H1 (cell line): ENCODE measurements around the gene NUDT1. TPM values are rescaled to one million over a fixed set of nuclear protein-coding genes. Genes with fewer than 3 reads are reported as not detected.

Experiments
- CTCF ChIA-PET: fragments of 300-600 bp; sonication (Branson Sonifier 250); formaldehyde crosslinking; loops from one replicate; lab custom pipeline; 2021; ENCODE audit not compliant: partially characterized antibody; lab: Charles Lee
- POLR2A ChIA-PET: fragments of 300-600 bp; sonication (Branson Sonifier 250); formaldehyde crosslinking; loops from one replicate; lab custom pipeline; 2021; ENCODE audit warnings: inconsistent platforms; ENCODE audit not compliant: partially characterized antibody; lab: Charles Lee
- DNase-seq, 2 experiments: peaks; one replicate each; pipeline versions ENCODE4 v3.0.0 to v3.0.0-alpha.2; 2010 to 2022; ENCODE audit warnings: low spot score in 2 of 2, low read depth in 1 of 2, mixed read lengths in 1 of 2
- FAIRE-seq: peaks from 2 replicates; lab custom pipeline; 2011; peaks lifted over from hg19 to GRCh38; lab: Jason Lieb, UNC
- H2AFZ ChIP-seq: 2 replicates; pipeline ENCODE4 v1.8.1; 2012; ENCODE audit warnings: low read length, inconsistent platforms
- H2AK5ac ChIP-seq: 2 replicates; pipeline ENCODE4 v1.6.1; 2013; ENCODE audit warnings: low read depth, low read length
- H2BK120ac ChIP-seq: replicated peaks from 2 replicates; pipeline ENCODE3; 2013; ENCODE audit warnings: low read depth, low read length, inconsistent platforms
- H2BK12ac ChIP-seq: 2 replicates; pipeline ENCODE4 v1.6.1; 2013; ENCODE audit warnings: low read depth, low read length
- H2BK15ac ChIP-seq: 2 replicates; pipeline ENCODE4 v1.6.1; 2013; ENCODE audit warnings: low read length
- H2BK20ac ChIP-seq: 2 replicates; pipeline ENCODE4 v1.6.1; 2013; ENCODE audit warnings: low read length
- H2BK5ac ChIP-seq: 2 replicates; pipeline ENCODE4 v1.6.1; 2013; ENCODE audit warnings: low read depth, low read length
- H3K14ac ChIP-seq: 2 replicates; pipeline ENCODE4 v1.6.1; 2013; ENCODE audit warnings: inconsistent platforms; ENCODE audit not compliant: insufficient read length
- H3K18ac ChIP-seq: 2 replicates; pipeline ENCODE4 v1.6.1; 2013; ENCODE audit warnings: low read length; ENCODE audit errors: extremely low read depth
- H3K23ac ChIP-seq: 2 replicates; pipeline ENCODE4 v1.6.1; 2013; ENCODE audit warnings: inconsistent platforms; ENCODE audit not compliant: insufficient read length
- H3K23me2 ChIP-seq: 2 replicates; pipeline ENCODE4 v1.6.1; 2013; ENCODE audit warnings: low read depth, low read length
- H3K27ac ChIP-seq: 2 replicates; pipeline ENCODE4 v1.6.1; 2011; ENCODE audit warnings: low read depth, low read length, inconsistent platforms
- H3K27me3 ChIP-seq, 4 experiments: replicated peaks in 1 of 4; 1 replicate in 1 of 4; 2 replicates in 3 of 4; pipeline versions ENCODE4 v1.6.1 to v1.8.1; 2011 to 2013; ENCODE audit warnings: low read length in 3 of 4, mild to moderate bottlenecking in 3 of 4, inconsistent platforms in 2 of 4, mixed read lengths in 2 of 4, moderate library complexity in 1 of 4; ENCODE audit not compliant: control insufficient read depth in 3 of 4, insufficient read depth in 3 of 4; ENCODE audit errors: extremely low read depth in 1 of 4
- H3K36me3 ChIP-seq, 4 experiments: 2 replicates each; pipeline versions ENCODE4 v1.6.1 to v1.8.1; 2011 to 2013; ENCODE audit warnings: mild to moderate bottlenecking in 4 of 4, low read length in 3 of 4, moderate library complexity in 2 of 4, control low read depth in 1 of 4, inconsistent platforms in 1 of 4; ENCODE audit not compliant: insufficient read depth in 4 of 4, control insufficient read depth in 2 of 4
- H3K4ac ChIP-seq: replicated peaks from 2 replicates; pipeline ENCODE3; 2013; ENCODE audit warnings: low read length, low read depth, mixed read lengths, inconsistent platforms; ENCODE audit not compliant: insufficient read length
- H3K4me1 ChIP-seq, 4 experiments: replicated peaks in 1 of 4; 1 replicate in 1 of 4; 2 replicates in 3 of 4; pipeline versions ENCODE4 v1.6.1 to v1.8.1; 2011 to 2013; ENCODE audit warnings: low read length in 3 of 4, inconsistent platforms in 2 of 4, mixed read lengths in 1 of 4; ENCODE audit not compliant: insufficient read depth in 4 of 4, control insufficient read depth in 3 of 4
- H3K4me2 ChIP-seq, 2 experiments: 2 replicates each; pipeline versions ENCODE4 v1.6.1 to v1.8.1; 2011 to 2013; ENCODE audit warnings: low read depth in 2 of 2, low read length in 2 of 2, control low read depth in 1 of 2, inconsistent platforms in 1 of 2, mild to moderate bottlenecking in 1 of 2; ENCODE audit not compliant: insufficient read depth in 1 of 2
- H3K4me3 ChIP-seq, 4 experiments: fragments of 200-600, 300-600 bp in 1 of 4; sonication (generic), shearing (Covaris generic), sonication (Bioruptor Twin) in 1 of 4; 2 replicates each; pipeline versions ENCODE4 v1.5.1 to v1.8.1; 2011 to 2016; ENCODE audit warnings: low read length in 4 of 4, low read depth in 3 of 4, control low read depth in 2 of 4, inconsistent platforms in 2 of 4, mild to moderate bottlenecking in 2 of 4, mixed read lengths in 1 of 4, moderate library complexity in 1 of 4; ENCODE audit not compliant: insufficient read depth in 2 of 4; ENCODE audit errors: extremely low read depth in 1 of 4
- H3K56ac ChIP-seq: replicated peaks from 2 replicates; pipeline ENCODE3; 2013; ENCODE audit warnings: low read depth, mild to moderate bottlenecking, mixed read lengths, low read length, inconsistent platforms; ENCODE audit not compliant: insufficient read length
- H3K79me1 ChIP-seq: 2 replicates; pipeline ENCODE4 v1.6.1; 2013; ENCODE audit warnings: low read depth, low read length, control low read depth
- H3K79me2 ChIP-seq, 2 experiments: 2 replicates each; pipeline versions ENCODE4 v1.6.1 to v1.8.1; 2012 to 2013; ENCODE audit warnings: low read length in 2 of 2, mild to moderate bottlenecking in 2 of 2, inconsistent platforms in 1 of 2; ENCODE audit not compliant: insufficient read depth in 2 of 2, control insufficient read depth in 1 of 2
- H3K9ac ChIP-seq, 4 experiments: replicated peaks in 1 of 4; 1 replicate in 1 of 4; 2 replicates in 3 of 4; pipeline versions ENCODE4 v1.6.1 to v1.8.1; 2011 to 2013; ENCODE audit warnings: low read depth in 3 of 4, low read length in 3 of 4, control low read depth in 2 of 4, mild to moderate bottlenecking in 2 of 4, moderate library complexity in 2 of 4, inconsistent platforms in 1 of 4; ENCODE audit errors: extremely low read depth in 1 of 4
- H3K9me3 ChIP-seq, 2 experiments: 2 replicates each; pipeline versions ENCODE4 v1.6.1 to v1.8.1; 2012 to 2013; ENCODE audit warnings: mild to moderate bottlenecking in 2 of 2, moderate library complexity in 2 of 2, control low read depth in 1 of 2, inconsistent platforms in 1 of 2, low read depth in 1 of 2, low read length in 1 of 2, mixed read lengths in 1 of 2; ENCODE audit not compliant: insufficient read depth in 2 of 2
- H4K20me1 ChIP-seq, 2 experiments: replicated peaks in 1 of 2; 2 replicates each; pipeline versions ENCODE3 to v1.8.1; 2011 to 2013; ENCODE audit warnings: inconsistent platforms in 2 of 2, low read length in 2 of 2, mild to moderate bottlenecking in 1 of 2; ENCODE audit not compliant: insufficient read depth in 2 of 2, control insufficient read depth in 1 of 2
- H4K5ac ChIP-seq: 2 replicates; pipeline ENCODE4 v1.6.1; 2013; ENCODE audit warnings: low read length, low read depth, mixed read lengths, inconsistent platforms; ENCODE audit not compliant: insufficient read length
- H4K8ac ChIP-seq: 2 replicates; pipeline ENCODE4 v1.8.0; 2013; ENCODE audit warnings: mild to moderate bottlenecking, moderate library complexity, low read length, inconsistent platforms; ENCODE audit not compliant: insufficient read depth; ENCODE audit errors: extremely low read depth
- H4K91ac ChIP-seq: replicated peaks from 2 replicates; pipeline ENCODE3; 2013; ENCODE audit warnings: low read length, mixed read lengths, inconsistent platforms; ENCODE audit not compliant: insufficient read length
- CBX8 ChIP-seq: fragments of 300-800, 300-1000 bp; sonication (generic); IDR thresholded peaks from 2 replicates; pipeline ENCODE4 v1.7.1; 2016; ENCODE audit warnings: low read depth, low read length, borderline replicate concordance
- NANOG ChIP-seq: IDR thresholded peaks from 2 replicates; pipeline ENCODE4 v1.6.1; 2011; ENCODE audit warnings: low read length, low read depth, mild to moderate bottlenecking, inconsistent platforms; ENCODE audit not compliant: insufficient read depth, poor library complexity, severe bottlenecking
- SP4 ChIP-seq: IDR thresholded peaks from 2 replicates; pipeline ENCODE4 v1.6.1; 2012; ENCODE audit warnings: low read length, inconsistent platforms
- WGBS, 2 experiments: shearing (Covaris generic) in 1 of 2; methylation state at CpG; one replicate each; pipeline versions ENCODE4 v1.1.6 to v1.1.7; 2013 to 2015; ENCODE audit warnings: low lambda C conversion rate in 2 of 2, mixed read lengths in 2 of 2, inconsistent platforms in 1 of 2, low coverage in 1 of 2, missing lambda C conversion rate in 1 of 2; ENCODE audit not compliant: insufficient replicate concordance in 2 of 2, insufficient coverage in 1 of 2, insufficient read length in 1 of 2; ENCODE audit errors: extremely low coverage in 1 of 2, missing lambda C conversion rate in 1 of 2; 5-methylcytosine and 5-hydroxymethylcytosine counted together
- polyA plus RNA-seq, 7 experiments: library from polyadenylated mRNA; depleted of rRNA in 3 of 7; stranded (reverse) in 5 of 7; unstranded in 2 of 7; fragments of >200 nt in 5 of 7; fragments of 200-250 nt in 2 of 7; gene quantifications; 1 replicate in 5 of 7; 2 replicates in 1 of 7; 4 replicates in 1 of 7; pipeline versions ENCODE4 v1.2.1 to v1.2.3, GENCODE V29; 2011 to 2013; ENCODE audit warnings: missing spikeins in 2 of 7, mixed read lengths in 2 of 7
- total RNA-seq: library from RNA; stranded (reverse); fragmentation: NEBNext Ultra II Directional; extraction: Animal tissue kit (Norgen Biotek cat#: 25700); gene quantifications from 2 replicates; pipeline ENCODE4 v1.2.1, GENCODE V29; 2021

Gene NUDT1
- total and polyA plus RNA-seq, 2 of the 8 experiments (the other 6 are each of a cell fraction or from before 2014, with no cell fraction given) = 76.1 to 89.5 TPM

DNA sequence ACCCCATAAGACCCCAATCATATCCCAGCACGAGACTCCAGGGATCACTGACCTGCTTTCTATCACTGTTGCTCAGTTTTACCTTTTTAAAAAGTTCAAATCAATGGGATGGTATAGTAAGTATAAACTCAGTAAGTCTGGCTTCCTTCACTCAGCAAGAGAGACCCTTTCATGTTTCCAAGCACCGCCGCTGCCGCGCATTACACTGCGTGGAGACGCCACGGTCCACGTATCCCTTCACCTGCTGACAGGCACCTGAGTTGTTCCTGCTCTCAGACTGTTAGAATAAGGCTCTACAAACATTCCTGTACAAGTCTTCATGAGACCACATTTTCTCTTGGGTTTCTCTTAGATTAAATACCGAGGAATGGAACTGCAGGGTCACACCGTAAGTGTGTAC lies 37.6 kb upstream of the NUDT1 start:
- Histone ChIP-seq H3K79me1 (peaks cover 4% of the 10 kb centered on the region), H3K14ac (no peak overlapping the region), H3K23ac (no peak overlapping the region), H2BK20ac (no peak overlapping the region), H3K79me2 (peaks cover 0 to 3% of the 10 kb centered on the region in 2 experiments; a peak in 1 of 4 replicates), H3K27ac (no peak overlapping the region), H2AFZ (no peak overlapping the region), H2BK5ac (no peak overlapping the region), H3K9ac (no peak overlapping the region), H4K20me1 (peaks cover 12 to 21% of the 10 kb centered on the region in 2 experiments), H3K23me2 (no peaks in the 10 kb centered on the region), H3K56ac (no peak overlapping the region), H3K4me2 (no peak overlapping the region), H2BK12ac (no peak overlapping the region), H3K36me3 (peaks cover 4 to 21% (median 12%) of the 10 kb centered on the region in 4 experiments; a peak in 6 of 8 replicates), H2AK5ac (no peak overlapping the region), H4K91ac (no peak overlapping the region), H3K9me3 (no peaks in the 10 kb centered on the region), H4K5ac (no peak overlapping the region), H3K27me3 (no peaks in the 10 kb centered on the region), H3K4me1 (no peaks in the 10 kb centered on the region), H3K4me3 (no peak overlapping the region), H2BK120ac (no peak overlapping the region), H3K4ac (no peak overlapping the region), H3K18ac (no peak overlapping the region), H2BK15ac (no peak overlapping the region), H4K8ac (no peak overlapping the region)
- WGBS, 2 experiments = 95% methylated on average over 11 of the region's 11 CpGs; no CpG with 5 or more reads in 1 of the 2 experiments
- TF ChIP-seq SP4 (no peak), NANOG (no peak), CBX8 (no peak)
- DNase-seq (no peak), FAIRE-seq (no peak)
- ChIA-PET POLR2A (no interaction called here), CTCF (interaction anchor here (0.7 to 1.5 kb wide), 2 partner anchors 10 to 76 kb away, joined by 3 to 7 read pairs; no protein-coding TSS in a partner anchor)
